COLO829 (cell line): ENCODE results near the gene BRSK2.
"Not testable (repeated sequence)": the region's sequence is repeated elsewhere in the genome, so short reads cannot be mapped to it uniquely, and the experiment has no call there.

Experiments used
- DNase-seq: peaks from one replicate; pipeline ENCODE4 v3.0.0; 2012; ENCODE audit warnings: low spot score

BRSK2 gene

DNA sequence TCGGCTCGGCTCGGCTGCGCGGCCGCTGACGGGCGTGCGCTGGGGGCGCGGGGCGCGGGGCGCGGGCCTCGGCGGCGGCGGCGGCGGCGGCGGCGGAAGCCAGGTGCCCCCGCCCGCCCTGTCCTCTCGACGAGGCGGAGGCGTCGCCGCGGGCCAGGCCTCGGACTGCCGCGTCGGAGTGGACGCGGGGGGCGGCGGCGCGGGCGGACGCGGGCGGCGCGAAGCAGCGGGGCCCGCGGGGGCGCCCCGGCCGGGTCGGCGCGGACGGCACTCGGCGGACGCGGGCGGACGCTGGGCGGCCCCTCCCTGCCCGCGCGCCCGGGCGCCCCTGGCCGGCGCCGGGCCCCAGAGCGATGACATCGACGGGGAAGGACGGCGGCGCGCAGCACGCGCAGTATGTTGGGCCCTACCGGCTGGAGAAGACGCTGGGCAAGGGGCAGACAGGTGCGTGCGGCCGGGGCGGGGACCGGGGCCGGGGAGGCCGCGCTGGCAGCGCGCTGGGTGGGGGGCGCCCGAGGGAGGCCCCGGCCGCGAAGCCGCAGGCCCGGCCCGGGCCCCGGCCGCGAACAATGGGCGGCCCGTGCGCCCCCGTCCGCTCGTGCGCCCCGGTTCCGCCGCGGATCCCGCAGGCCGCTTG is at the start of gene BRSK2:
Gene BRSK2 (plus strand): TSS at position 3 of the 637 bp plus-strand sequence. CDS start 351 bp downstream, at position 354.
- DNase-seq = no peak

- no peak for DNase-seq
Observed at GRCh38 chr11:1340111-1340510, 49.6 kb upstream of the BRSK2 start.

GRCh38 chr11:1341226-1341625 is 48.5 kb upstream of the BRSK2 start:
- DNase-seq = not testable (repeated sequence)

- peak; percentile 69 for DNase-seq
Observed at GRCh38 chr11:1341928-1342524, 47.7 kb upstream of the BRSK2 start.

DNA sequence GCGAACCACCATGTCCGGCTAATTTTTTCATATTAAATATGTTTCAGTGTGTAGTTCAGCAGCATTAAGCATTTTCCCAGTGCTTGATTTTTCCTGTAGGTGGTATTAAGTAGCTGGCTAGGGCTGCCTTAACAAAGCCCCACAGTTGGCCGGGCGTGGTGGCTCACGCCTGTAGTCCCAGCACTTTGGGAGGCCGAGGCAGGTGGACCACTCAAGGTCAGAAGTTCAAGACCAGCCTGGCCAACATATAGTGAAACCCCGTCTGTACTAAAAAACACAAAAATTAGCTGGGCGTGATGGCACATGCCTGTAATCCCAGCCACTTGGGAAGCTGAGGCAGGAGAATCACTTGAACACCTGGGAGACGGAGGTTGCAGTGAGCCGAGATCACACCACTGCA is 46.8 kb upstream of the BRSK2 start:
- DNase-seq = no peak

- DNase-seq = no peak
Observed at GRCh38 chr11:1343391-1344055, 46.2 kb upstream of the BRSK2 start.

DNA sequence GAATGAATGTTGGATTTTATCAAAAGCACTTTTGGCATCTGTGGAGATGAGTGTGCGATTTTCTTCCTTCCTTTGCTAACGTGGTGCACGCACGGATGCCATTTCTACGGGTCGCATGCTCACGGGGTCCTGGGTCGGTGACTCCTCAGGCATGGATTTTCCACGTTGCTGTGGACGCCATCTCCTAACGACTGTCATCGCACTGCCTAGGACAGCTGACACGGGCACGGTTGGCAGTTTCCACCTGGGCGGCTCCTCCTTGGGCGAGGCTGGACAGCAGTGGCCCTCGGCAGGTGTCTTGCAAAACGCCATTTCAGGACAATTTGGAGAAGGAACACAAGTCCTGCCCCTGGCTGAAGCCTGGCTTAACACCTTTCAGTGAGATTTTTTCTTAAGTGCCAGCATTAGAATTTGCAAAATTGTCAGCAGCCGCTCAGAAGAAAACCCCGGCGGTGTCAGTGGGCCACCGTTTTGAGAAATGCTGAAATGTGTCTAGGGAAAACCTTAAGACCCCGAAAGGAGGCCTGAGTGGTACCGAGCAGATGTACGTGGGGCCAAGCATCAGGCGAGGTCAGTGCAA is 45.6 kb upstream of the BRSK2 start:
- DNase-seq = no peak

DNA sequence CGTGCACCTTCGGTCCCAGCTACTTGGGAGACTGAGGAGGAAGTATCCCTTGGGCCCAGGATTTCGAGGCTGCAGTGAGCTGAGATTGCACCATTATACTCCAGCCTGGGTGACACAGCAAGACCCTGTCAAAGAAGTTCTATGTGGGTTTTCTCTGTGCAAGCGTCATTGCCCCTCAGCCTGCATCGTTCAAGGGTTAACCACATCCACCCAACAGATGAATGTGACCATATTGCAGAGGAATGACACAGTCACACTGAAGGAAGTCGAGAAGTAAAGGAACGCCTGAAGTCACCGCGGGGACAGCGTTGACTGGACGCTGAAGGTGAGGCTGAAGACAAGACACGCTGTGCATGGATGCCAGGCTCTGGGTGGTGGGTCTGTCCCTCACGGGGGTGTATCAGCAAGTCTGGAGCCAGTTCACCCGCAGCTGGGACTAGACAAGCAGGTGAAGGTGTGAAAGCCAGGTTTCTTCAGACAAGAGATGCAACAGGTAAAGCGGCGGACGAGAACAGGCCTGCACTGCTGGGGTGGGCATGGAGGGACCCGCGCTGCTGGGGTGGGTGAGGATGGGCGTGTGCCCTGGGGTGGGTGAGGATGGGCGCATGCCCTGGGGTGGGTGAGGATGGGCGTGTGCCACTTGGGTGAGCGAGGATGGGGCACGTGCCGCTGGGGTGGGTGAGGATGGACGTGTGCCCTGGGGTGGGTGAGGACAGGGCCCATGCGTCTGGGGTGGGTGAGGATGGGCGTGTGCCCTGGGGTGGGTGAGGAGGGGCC is 43.8 kb upstream of the BRSK2 start:
- no peak for DNase-seq

- no peak for DNase-seq
Observed at GRCh38 chr11:1346669-1347390, 42.9 kb upstream of the BRSK2 start.

- not testable (repeated sequence) for DNase-seq
Observed at GRCh38 chr11:1347411-1347999, 42.2 kb upstream of the BRSK2 start.

GRCh38 chr11:1348146-1348795 is 41.5 kb upstream of the BRSK2 start:
- no peak for DNase-seq

GRCh38 chr11:1348796-1349326 is 40.9 kb upstream of the BRSK2 start:
- DNase-seq = no peak

DNA sequence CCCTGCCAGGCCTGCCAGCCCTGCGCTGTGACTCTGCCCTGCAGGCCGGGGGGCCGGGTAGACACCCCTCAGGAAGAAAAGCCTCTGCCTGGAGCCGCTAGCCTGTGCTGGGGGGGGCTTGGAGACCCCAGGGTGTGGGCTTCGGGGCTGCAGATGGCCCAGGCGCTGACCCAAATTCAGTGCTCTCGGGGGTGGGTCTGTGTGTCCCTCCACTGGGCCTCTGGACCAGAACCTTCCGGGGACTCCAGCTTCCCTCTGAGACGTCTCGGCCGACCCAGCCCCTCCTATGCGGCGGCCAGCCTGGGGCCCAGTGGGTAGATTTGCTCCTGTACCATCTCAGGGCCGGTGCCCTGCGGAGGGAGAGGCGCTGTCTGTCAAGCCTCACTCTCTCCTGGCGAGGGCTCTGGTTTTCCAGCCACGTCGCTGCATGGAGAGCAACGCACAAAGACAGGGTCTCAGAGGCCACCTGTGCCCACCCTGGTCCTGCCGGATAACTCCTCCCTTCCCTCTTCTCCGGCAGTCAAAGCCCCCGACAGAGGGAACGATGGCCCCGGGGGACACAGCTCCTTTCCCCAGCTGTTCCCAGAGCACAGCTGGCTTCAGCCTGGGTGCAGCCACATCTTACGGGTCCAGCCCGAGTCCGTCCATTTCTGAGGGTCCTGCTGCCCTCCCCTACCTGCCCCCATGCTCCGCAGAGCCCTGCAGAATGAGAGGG is 40.2 kb upstream of the BRSK2 start:
- DNase-seq = no peak

DNA sequence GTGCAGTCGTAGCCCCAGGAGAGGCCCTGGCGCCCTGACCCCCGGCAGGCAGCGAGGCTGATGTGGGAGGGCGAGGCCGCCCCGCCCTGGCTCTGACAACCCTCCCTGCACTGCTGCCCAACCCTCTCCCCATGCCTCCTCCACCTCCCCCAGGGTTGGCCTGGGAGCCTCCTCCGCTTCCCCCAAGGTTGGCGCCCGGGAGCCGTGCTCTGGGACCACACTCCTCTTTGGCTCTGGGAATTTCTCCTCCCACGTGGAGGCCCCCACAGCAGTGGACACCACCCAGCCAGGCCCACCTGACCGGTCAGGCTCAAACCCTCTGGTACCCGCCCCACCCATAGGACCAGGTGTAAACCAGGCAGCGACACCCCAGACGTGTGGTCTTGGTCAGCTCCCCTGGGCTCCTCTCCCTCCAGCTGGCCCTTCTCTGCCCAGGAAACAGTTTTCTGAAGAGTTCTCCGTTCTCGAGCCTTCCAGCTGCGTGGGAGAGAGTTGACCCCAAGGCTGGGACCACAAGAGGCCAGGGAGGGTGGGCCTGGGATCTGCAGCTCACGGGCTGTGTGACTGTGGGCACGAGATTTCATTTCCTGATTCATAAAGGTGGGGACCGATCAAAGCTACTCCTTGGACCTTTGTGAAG is 39.5 kb upstream of the BRSK2 start:
- DNase-seq = no peak

DNA sequence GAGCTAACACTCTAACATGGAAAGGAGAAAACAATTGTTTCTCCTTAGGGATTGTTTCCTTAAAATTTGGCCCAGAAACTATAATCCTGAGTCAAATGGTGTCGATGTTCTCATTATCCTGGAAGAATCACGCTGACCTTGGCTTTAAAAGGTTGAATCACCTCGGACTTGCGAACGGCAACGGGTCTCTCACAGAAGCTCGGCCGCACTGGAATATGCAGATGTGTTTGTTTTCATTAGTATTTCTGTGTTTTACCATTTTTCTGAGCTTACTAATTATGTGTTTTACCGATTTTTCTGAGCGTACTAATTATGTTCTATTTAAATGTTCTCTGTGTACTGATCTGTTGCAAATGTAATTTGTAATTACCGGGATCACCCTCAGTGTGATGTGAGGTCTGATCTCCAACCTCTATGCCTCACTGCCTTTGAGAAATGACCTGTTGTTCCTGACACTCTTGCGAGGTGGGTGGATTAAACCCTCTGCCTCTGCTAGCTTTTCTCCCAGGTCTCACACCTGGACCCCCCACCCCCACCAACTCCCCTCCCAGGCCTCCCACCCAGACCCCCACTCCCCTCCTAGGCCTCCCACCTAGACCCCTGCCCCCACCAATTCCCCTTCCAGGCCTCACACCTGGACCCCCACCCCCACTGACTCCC is 38.3 kb upstream of the BRSK2 start:
- no peak for DNase-seq

DNA sequence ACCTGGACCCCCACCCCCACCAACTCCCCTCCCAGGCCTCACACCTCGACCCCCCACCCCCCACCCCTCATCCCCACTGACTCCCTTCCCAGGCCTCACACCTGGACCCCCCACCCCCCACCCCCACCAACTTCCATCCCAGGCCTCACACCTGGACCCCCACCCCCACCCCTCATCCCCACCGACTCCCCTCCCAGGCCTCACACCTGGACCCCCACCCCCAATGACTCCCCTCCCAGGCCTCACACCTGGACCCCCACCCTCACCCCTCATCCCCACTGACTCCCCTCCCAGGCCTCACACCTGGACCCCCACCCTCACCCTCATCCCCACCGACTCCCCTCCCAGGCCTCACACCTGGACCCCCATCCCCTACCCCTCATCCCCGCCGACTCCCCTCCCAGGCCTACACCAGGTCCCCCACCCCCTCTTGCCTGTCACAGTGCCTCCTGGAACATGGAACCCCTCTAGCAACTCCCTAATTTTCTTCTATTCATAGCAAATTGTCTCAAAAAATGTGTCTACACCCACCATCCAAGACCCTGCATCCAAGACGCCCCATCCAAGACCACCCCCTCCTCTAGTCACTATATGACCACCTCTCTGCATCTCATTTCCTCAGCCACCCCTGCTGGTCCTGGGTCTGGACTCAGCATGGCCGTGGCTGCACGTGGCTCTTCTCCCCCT is 36.9 kb upstream of the BRSK2 start:
- no peak for DNase-seq

GRCh38 chr11:1353383-1354124 is 36.2 kb upstream of the BRSK2 start:
- no peak for DNase-seq
